NB4 (cell line): ENCODE results near the gene NOB1.
A peak's percentile ranks its signal among the peaks of the same experiment; 100 is the strongest.
"Not testable (repeated sequence)": the region's sequence is repeated elsewhere in the genome, so short reads cannot be mapped to it uniquely, and the experiment has no call there.

Experiments
- DNase-seq: peaks from one replicate; pipeline ENCODE4 v3.0.0; 2010; ENCODE audit warnings: low read depth
- H3K4me3 ChIP-seq: one replicate; pipeline ENCODE4 v1.5.1; 2011; ENCODE audit warnings: mild to moderate bottlenecking, low read depth, low read length, moderate library complexity
- CTCF ChIP-seq: IDR thresholded peaks from one replicate; pipeline ENCODE4 v1.5.1; 2012; ENCODE audit warnings: low read depth, low read length
- MAX ChIP-seq: IDR thresholded peaks from 2 replicates; pipeline ENCODE4 v1.6.1; 2011; ENCODE audit warnings: low read depth, low read length
- MYC ChIP-seq: IDR thresholded peaks from 2 replicates; pipeline ENCODE4 v1.6.1; 2011; ENCODE audit warnings: low read depth, low read length
- POLR2A ChIP-seq: IDR thresholded peaks from 2 replicates; pipeline ENCODE4 v1.6.1; 2011; ENCODE audit warnings: mild to moderate bottlenecking; ENCODE audit not compliant: insufficient read length; ENCODE audit errors: extremely low read depth

The NOB1 gene

GRCh38 chr16:69741951-69742904, 12.5 kb downstream of the NOB1 start:
- H3K4me3 ChIP-seq: no peak overlapping the region
- TF ChIP-seq POLR2A (no peak), CTCF (no peak), MYC (no peak)
- no peak for DNase-seq

- no peak overlapping the region for H3K4me3 ChIP-seq
- DNase-seq: peak; percentile 20
- TF ChIP-seq MAX (no peak), MYC (no peak)
Measured at GRCh38 chr16:69741519-69741918, 13.2 kb downstream of the NOB1 start.

GRCh38 chr16:69732101-69732500, 22.6 kb downstream of the NOB1 start:
- TF ChIP-seq MYC (no peak), POLR2A (no peak), CTCF (no peak), MAX (no peak)
- no peak for DNase-seq
- no peak overlapping the region for H3K4me3 ChIP-seq

- DNase-seq, H3K4me3 ChIP-seq: not testable (repeated sequence)
Measured at GRCh38 chr16:69731280-69731679, 23.4 kb downstream of the NOB1 start.

- not testable (repeated sequence) for DNase-seq, H3K4me3 ChIP-seq
Measured at GRCh38 chr16:69729030-69729429, 25.7 kb downstream of the NOB1 start.

GRCh38 chr16:69727916-69728270, 26.8 kb downstream of the NOB1 start:
- H3K4me3 ChIP-seq: peak overlapping the region; percentile 94
- TF ChIP-seq CTCF: no peak
- TF ChIP-seq MAX: no peak
- no peak for TF ChIP-seq MYC
- TF ChIP-seq POLR2A: no peak
- peak; percentile 52 for DNase-seq

GRCh38 chr16:69726313-69727060, 28.2 kb downstream of the NOB1 start, which contains the start of gene NQO1:
NQO1 (minus strand) TSS chr16:69726560; CDS start chr16:69726439, 121 bp downstream.
- peak within 1 kb of the TSS; percentile 94 for H3K4me3 ChIP-seq
- peak; percentile 99 for DNase-seq
- TF ChIP-seq POLR2A (peak; percentile 63), MYC (peak; percentile 83), MAX (peak; percentile 82), CTCF (no peak)
